C4-2B (cell line): ENCODE data around the gene SYNGR4.

Source experiments
- ZFX ChIP-seq: fragments of 450-650 bp; IDR thresholded peaks from 2 replicates; pipeline ENCODE4 v1.6.1; 2017
- TF ChIP-seq, protein P1 (sequence below): fragments of 450-650 bp; conservative IDR thresholded peaks from 2 replicates; pipeline ENCODE4 v1.5.1; 2017; ENCODE audit warnings: mild to moderate bottlenecking

DNA sequence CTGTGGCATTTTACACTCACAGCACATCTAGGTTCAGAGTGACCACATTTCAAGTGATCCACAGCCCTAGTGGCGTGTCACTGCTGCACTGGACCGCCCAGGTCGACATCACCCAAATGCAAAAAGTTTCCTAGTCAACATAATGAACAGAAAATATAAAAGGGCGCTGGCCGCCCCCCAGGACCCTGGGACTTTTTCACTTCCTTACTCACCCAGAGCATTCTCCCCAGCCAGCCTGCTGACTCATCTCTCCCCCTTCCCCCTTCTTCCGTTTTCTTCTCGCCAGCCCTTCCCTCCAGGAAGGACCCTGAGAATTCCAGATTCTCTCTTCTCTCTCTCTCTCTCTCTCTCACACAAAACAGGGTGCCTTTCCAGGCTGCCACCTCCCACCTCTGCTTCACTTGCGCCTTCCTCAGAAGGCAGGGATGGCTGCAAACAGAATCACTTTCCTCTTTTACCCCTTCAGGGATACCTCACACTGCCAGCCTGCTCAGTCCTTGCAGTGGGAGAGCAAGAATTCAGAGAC lies 60.6 kb downstream of the SYNGR4 start:
- TF ChIP-seq, protein P1, sequence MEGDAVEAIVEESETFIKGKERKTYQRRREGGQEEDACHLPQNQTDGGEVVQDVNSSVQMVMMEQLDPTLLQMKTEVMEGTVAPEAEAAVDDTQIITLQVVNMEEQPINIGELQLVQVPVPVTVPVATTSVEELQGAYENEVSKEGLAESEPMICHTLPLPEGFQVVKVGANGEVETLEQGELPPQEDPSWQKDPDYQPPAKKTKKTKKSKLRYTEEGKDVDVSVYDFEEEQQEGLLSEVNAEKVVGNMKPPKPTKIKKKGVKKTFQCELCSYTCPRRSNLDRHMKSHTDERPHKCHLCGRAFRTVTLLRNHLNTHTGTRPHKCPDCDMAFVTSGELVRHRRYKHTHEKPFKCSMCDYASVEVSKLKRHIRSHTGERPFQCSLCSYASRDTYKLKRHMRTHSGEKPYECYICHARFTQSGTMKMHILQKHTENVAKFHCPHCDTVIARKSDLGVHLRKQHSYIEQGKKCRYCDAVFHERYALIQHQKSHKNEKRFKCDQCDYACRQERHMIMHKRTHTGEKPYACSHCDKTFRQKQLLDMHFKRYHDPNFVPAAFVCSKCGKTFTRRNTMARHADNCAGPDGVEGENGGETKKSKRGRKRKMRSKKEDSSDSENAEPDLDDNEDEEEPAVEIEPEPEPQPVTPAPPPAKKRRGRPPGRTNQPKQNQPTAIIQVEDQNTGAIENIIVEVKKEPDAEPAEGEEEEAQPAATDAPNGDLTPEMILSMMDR, result no peak
- no peak for TF ChIP-seq ZFX
